GM21526 (cell line): ENCODE data around the gene RBM19.

Experiments
- ATAC-seq: cut with Tn5 transposase; IDR thresholded peaks from one replicate; pipeline ENCODE4 v1.9.1; 2021; ENCODE audit warnings: moderate library complexity; ENCODE audit not compliant: unreplicated experiment, low FRiP score

Gene RBM19

DNA sequence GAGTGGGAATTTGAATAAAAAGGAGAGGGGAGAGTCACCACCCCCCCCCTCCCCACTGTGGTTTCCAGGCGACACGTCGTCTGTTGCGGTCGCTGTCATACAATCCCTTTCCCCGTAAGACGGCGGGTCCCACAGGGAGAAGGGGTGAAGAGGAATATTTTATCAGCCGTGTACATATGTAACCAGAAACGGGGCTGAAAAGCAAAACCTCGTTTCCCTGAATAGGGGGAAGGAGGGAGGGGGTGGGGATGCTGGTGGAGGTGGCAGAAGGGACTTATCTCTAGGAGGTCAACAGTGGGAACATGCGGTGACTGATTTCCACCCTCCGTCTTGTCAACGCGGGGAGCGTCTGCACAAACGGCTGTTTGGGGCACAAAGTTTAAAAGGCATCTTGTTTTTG lies 171.4 kb downstream of the RBM19 start:
- ATAC-seq, result no peak

DNA sequence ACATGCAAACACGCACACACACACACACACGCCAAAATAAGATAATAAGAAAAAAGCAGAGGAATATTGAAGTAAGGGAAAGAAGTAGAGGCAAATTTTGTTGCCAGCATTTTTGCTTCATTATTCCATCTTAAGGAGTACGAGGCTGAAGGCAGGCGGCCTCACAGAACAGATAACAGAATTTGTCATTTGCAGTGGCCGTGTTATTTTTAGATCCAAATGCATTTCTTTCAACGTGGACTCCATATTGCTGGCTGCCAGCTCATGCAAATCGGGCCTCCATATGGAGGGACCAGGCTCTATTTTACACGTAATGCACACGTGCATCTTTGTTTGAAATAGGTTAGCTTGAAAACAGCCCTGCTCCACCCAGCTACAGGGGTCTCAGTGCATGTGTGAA lies 172.9 kb downstream of the RBM19 start:
- ATAC-seq, result no peak

DNA sequence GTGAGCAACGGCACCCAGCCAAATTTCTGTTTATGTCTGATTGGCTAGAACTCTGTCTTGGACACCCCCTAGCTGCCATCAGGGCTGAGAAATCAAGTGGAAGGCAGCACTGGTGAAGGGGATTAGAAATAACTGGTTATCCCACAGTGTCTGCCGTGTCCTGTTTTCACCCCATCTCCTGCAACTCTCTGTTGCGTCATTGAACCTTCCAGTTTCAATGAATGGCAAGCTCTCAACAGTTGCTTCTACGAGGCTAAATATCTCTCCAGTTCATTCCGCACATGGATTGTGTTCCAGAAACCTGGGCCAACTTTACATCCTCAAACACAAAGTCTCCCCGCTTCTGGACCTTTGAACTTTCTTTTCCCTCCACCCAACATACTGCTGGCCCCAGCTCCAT lies 173.7 kb downstream of the RBM19 start:
- ATAC-seq, result no peak

DNA sequence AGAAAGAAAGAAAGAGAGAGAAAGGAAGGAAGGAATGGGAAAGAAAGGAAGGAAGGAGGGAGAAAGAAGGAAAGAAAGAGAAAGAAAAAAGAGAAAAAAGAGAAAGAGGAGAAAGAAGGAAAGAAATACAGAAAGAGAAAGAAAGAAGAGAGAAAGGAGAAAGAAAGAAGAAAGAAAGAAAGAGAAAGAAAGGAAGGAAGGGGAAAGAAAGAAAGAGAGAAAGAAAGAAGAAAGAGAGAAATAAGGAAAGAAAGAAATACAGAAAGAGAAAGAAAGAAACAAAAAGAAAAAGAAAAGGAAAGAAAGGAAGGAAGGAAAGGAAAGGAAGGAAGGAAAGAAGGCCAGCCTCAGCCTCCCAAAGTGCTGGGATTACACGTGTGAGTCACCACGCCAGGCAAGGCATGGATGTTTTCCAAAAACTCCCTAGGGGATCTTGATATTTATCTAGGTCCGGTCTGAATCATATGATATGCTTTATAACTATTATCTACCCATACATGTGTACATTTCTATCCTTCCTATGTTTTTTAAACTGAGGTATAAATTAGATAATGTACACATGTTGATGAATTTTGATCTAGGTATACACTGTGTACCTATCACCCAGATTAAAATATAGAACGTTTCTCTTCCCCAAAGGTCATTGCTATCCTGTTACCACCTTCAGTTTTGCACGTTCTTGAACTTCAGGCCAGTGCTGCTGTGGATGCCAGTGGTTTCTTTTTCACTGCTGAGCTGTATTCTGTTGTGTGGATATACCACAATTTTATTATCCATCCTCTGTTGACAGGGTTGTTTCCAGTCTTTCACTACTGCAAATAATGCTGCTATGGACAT lies 177.9 kb downstream of the RBM19 start:
- ATAC-seq, result no peak

DNA sequence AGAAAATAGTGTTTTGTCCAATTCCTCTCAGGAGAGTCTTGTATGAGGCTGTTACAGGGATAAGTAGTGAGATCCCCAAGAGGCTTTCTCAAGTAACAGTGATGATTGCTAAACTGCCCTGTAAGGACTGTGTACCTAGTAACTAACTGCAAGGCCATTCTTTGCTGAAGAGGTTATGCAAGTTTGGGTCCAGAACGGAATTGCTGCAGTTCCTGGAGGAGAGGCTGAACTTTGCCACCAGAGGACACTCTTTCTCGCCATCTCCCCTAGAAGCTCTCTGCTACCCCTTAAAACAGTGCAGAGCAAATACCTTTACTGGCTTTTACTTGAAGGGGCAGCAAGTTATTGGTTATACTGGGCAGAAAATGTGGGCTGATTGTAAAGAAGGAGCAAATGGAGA lies 180.0 kb downstream of the RBM19 start:
- no peak for ATAC-seq

DNA sequence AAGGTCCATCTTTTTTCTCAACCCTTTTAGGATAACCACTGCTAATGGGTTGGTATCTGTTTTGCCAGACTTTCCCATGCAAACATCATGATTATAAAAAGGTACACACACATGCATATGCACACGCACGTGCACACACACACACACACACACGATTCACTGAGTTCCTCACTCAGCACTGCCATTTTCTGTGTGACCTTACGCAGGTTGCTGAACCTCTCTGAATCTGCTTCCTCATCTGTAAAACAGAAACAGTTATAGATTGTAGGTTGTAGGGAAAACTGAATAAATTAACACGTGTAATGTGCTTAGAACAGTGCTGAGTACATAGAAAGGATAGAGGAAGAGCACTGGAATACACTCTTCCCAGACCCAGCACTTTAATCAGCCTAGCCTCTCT lies 182.3 kb downstream of the RBM19 start:
- no peak for ATAC-seq

DNA sequence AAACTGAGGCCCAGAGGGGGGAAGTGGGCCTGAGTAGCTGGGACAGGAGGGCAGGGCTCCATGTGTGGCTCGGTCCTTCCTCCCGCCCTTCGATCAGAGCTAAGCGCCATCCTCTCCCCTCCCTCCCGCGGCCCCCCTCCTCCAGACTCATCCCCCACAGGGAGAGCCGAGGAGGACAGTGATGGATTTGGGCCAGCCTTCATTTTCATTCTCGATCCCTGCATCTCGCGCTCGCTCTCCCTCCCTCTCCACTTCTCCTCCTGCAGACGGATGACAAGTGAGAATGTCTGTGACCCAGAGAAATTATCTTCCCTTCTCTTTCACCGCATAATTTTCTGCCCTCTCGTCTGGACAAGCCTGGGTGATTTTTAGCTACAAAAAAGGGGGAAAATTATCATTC lies 183.3 kb downstream of the RBM19 start:
- ATAC-seq, result no peak

DNA sequence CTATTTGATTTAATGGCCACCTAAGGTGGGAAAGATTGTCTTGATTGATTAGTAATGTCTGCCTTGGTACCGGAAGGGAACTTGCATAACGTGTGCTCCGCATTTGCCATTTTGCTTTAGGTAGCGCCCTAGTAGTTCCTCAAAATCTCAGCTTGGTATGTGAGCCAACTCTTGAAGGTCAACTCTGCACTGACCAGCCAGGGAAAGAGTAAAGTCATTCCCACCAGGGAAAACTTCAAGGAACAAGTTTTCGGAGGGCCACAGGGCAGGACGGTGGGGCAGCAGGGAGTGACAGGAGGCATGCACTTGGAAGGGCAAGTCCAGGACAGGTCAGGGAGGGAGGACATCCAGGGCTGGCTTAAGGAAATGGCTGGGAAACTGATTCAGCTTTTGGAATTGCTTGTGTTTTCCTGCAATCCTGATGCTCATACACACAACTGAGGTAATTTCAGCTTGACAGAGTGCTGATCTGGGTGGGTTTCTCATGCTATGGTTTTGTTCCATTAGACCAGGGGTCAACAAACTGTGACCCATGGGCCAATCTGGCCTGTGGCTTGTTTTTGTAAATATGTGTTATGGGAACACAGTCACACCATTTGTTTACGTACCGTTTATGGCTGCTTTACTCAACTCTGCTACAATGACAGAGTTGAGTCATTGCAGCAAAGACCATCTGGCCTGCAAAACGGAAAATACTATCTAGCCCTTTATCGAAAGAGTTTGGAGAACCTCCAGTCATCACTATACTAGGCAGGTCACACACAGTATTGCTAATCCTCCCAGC lies 184.5 kb downstream of the RBM19 start:
- ATAC-seq, result no peak

DNA sequence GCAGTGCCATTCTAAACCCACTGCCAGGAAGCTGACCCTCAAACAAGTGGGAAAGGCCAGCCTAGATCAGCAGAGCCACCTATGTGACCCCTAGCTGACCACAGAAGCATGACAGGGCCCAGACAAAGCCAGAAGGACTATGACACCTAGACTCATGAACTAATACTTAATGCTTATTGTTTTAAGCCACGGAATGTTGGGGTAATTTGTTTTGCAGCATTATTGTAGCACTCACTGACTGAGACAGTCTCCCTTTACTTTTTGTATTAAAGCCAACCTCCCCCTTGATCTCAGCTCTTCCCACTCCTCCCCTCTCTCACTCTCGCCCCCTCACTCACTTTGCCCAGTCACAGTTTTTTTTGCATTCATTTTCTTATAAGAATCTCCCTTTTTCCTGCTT lies 186.4 kb downstream of the RBM19 start:
- no peak for ATAC-seq

DNA sequence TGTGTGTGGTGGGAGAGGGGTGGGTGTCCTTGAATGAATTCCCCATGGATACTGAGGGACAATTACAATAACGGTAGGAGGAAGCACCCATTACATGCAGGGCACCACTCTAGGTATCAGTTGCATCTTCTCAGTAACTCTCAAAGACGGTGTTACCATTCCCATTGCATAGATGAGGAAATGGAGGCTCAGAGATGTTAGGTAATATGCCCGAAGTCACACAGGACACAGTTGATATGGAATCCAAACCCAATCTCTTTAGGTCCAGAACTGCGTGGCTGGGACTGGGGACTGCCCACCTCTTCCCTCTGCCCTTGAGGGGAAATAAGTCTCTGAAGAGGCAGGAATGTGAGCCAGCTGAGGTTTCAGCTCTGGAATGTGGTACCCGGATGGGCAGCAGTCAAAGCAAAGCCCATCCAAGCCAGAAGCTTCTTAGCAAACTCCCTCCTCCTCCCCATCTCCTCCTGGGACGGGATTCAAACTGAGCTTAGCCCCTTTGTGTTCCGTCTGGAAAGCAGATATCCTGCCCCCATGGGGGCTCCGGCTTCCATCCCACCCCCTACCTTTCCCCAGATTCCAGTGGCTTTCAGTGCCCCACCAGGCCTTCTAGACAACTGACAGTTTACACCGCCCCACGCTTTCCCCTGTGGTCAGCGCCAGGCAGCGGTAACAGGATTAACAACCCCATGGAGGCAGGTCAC lies 187.5 kb downstream of the RBM19 start:
- no peak for ATAC-seq

DNA sequence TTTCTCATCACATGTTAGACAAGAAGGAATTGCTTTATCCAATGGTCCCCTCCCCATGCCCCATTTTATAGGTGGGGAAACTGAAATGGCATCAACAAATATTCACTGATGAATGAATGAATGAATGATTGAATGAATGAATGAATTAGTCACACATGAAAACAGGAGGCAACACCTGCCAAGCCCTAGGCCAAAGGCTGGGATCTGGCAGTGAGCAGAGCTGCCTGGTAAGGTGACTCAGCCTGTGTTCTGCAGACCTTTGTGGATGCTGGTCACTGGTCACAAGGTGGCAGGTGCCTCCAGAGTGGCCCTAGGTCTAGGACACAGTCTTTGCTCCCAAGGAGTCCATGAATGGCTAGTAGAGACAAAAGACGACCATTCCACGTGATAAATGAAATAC lies 188.4 kb downstream of the RBM19 start:
- no peak for ATAC-seq

DNA sequence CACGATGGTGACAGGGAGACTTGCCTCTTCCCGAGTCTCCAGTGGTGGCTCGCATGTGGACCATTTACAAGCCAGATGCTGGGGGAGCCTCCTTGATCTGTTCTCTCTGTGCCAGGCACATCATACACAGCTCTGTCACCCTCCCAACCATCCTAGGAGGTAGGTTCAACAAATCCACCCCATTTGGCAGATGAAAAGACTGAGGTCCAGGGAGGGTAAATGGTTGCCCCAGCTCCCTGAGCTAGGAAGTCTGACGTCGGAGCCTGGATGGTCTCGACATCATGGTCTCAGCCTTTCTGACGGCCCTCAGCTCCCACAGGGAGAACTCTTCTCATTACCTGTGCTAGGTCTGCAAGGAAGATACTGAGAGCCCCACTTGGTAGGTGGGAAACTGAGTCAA lies 189.6 kb downstream of the RBM19 start:
- ATAC-seq, result no peak

DNA sequence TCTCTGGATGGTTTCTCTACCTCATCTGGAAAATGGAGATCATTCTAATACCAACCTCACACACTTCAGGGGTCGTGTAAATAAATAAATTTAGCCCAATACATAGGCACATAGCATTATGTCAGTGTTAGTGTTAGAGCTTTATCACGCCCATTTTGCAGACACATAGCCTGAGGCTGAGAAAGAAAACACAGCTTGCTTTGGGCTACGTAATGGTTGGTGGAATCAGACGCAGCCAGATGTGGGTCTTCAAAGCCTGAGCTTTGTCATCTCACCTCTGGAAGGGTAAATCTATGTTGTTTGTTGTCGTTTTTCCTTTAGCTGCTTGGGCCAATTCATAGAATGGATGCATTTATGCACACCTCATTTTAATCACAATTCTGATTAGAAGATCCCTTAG lies 191.6 kb downstream of the RBM19 start:
- no peak for ATAC-seq

DNA sequence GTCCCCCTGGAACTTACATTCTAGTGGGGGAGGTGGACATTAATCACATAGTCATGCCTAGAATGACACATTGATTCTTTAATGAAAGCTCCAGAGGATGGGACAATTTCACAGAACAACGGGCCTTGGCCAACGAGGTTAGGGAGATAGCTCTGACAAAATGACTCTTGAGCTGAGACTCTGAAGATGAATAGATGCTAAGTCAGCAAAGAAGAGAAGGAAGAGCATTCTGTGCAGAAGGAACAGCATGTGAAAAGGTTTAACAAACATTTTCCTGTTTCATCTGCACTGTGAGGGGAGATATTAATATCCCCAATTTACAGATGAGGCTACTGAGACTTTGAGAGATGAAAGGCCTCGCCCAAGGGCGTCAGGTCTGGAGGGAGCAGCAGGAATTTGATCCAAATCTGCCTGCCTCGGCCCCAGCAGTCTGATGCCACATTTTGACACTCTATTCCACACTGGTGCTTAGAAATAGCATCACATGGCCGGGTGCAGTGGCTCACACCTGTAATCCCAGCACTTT lies 193.6 kb downstream of the RBM19 start:
- ATAC-seq, result no peak

DNA sequence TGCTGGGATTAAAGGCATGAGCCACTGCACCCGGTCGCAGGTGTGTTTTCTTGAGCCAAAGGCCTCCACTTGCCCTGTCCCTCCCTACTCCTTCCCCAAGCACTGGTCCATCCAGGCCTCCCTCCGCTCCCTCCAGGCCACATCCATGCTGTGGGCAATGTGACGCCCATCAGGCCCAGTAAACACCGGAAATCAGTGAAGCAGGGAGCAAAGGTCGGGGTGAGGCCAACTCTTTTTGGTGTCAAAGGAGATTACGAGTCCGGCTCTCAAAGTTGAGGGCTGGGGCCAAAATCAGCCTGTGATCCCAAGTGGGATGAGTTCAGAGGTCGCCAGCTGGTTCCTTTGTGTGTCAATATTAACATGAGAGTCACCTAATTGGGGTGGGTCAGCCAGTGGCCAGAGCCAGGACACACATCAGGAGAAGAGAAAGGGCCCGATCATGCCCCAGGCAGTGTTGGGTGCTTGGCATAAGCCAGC lies 195.7 kb downstream of the RBM19 start:
- ATAC-seq, result no peak

DNA sequence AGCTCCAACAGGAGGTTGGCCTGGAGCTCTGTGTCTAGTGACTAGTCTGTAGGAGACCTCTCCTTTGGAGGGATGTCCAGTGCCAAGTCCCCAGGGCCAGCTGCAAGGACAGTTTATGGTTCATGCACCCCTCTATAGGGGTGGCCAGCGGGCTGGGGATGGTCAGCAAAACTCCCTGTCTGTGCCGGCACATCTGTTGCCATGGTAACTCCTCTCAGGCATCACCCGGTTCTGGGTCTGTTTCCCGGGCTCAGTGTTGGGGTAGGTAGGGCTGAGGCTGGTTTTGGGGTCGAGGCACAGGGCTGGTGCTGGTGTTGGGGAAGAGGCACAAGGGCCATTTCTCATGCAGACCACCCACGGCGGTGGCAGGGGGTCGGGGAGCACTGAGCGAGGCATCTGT lies 196.8 kb downstream of the RBM19 start:
- ATAC-seq, result no peak

DNA sequence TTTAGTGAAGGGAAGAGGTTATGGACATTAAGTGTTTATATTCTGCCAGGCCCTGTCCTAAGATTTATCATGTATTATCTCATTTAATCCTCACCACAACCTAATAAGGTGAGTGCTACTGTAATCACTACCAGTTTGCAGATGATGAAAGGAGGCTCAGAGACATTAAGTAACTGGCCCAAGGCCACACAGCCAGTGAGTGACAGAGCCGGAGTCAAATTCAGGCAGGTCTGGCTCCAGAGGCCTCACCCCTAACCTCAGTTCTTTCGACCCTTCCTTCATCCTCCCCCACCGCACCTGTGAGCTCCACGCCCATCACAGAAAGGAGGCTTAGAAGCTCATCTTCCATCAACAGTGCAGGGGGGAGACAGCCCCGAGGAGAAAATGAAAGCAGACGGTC lies 197.3 kb downstream of the RBM19 start:
- ATAC-seq, result no peak

DNA sequence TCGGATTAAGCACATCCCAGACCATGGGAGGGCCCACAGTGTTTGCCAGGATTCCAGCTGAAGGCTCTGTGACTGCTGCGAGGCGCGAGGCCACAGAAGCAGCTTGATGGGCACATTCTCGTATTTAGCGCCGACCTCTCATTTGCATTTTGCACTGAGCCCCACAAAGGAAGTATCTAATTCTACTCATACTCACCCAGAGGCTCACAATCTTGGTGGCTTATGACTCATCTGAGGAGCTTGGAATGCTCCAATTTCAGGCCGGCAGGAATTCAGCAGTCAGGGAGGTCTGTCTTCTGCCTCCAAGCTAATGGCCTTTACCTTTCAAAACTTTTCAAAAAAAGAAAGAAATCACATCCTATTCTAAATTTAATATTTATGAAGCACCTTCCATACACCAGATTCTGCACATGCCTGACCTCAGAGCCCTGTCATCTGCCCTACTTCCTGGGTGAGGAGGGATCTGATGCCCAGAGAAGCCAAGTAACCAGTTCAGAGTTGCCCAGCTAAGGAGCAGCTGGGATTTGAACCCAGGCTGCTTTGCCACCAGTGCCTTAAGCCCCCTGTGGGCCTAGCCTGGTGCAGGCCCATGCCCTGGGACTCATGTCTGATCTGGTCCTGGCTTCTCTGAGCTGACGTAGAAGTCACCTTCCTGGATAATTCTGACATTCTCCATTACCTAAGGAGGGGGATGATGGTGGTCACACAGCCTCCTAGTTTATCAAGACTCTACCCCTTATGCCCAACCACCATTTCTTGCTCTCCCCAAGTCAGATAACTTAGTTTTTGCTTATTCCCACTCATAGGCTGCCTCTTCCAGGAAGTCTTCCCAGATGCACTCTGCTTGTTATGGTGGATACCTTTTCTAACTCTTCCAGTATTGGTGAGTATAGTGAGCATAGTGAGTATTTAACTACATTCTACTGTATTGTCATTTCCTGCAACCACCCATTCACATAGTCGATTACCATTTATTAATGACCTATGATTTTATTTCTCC lies 198.9 kb downstream of the RBM19 start:
- ATAC-seq, result no peak
